GM19193 (cell line): ENCODE results near the gene MTMR1.
A peak's percentile ranks its signal among the peaks of the same experiment; 100 is the strongest.

ENCODE experiments used
- POLR2A ChIP-seq: IDR thresholded peaks from 4 replicates; pipeline ENCODE4 v1.6.1; 2011; ENCODE audit not compliant: insufficient read depth, insufficient read length; ENCODE audit errors: extremely low read depth

Gene MTMR1

GRCh38 chrX:150692831-150693724, at the start of gene MTMR1:
TSS of gene MTMR1 (plus strand) at chrX:150693396. CDS start at chrX:150693531, 135 bp downstream.
- peak; percentile 53 for TF ChIP-seq POLR2A

GRCh38 chrX:150643958-150644357, 49.2 kb upstream of the MTMR1 start:
- TF ChIP-seq POLR2A: no peak

- no peak for TF ChIP-seq POLR2A
These were observed 48.8 kb upstream of the MTMR1 start for GRCh38 chrX:150644422-150644821.

GRCh38 chrX:150647331-150647730, 45.9 kb upstream of the MTMR1 start:
- no peak for TF ChIP-seq POLR2A

- TF ChIP-seq POLR2A: no peak
These were observed 44.8 kb upstream of the MTMR1 start for GRCh38 chrX:150648296-150648940.

- no peak for TF ChIP-seq POLR2A
These were observed 43.9 kb upstream of the MTMR1 start for GRCh38 chrX:150649096-150649870.

- TF ChIP-seq POLR2A: no peak
These were observed 41.3 kb upstream of the MTMR1 start for GRCh38 chrX:150651906-150652305.

GRCh38 chrX:150655788-150656187, 37.4 kb upstream of the MTMR1 start:
- TF ChIP-seq POLR2A: no peak

GRCh38 chrX:150663073-150663472, 30.1 kb upstream of the MTMR1 start:
- no peak for TF ChIP-seq POLR2A

- no peak for TF ChIP-seq POLR2A
These were observed 28.9 kb upstream of the MTMR1 start for GRCh38 chrX:150664290-150664689.

GRCh38 chrX:150676221-150676620, 17.0 kb upstream of the MTMR1 start:
- no peak for TF ChIP-seq POLR2A

GRCh38 chrX:150680974-150681373, 12.2 kb upstream of the MTMR1 start:
- TF ChIP-seq POLR2A: no peak

GRCh38 chrX:150683112-150683511, 10.1 kb upstream of the MTMR1 start:
- no peak for TF ChIP-seq POLR2A

GRCh38 chrX:150683536-150684146, 9.6 kb upstream of the MTMR1 start:
- no peak for TF ChIP-seq POLR2A
